Keratinocyte (primary cell): ENCODE measurements around the gene ATP8B1. TPM values are rescaled to one million over a fixed set of nuclear protein-coding genes. Genes with fewer than 3 reads are reported as not detected.

Source experiments
- DNase-seq: peaks from one replicate; pipeline ENCODE4 v3.0.0-alpha.2; 2011; ENCODE audit warnings: low read depth, missing footprints, low spot score
- FAIRE-seq: peaks from 2 replicates; lab custom pipeline; 2011; peaks lifted over from hg19 to GRCh38; lab: Jason Lieb, UNC
- H2AFZ ChIP-seq: 2 replicates; pipeline ENCODE4 v1.6.0; 2012; ENCODE audit warnings: low read length, control low read depth, inconsistent platforms; ENCODE audit not compliant: control insufficient read depth
- H3K27ac ChIP-seq: 2 replicates; pipeline ENCODE4 v1.5.1; 2011; ENCODE audit warnings: low read length; ENCODE audit not compliant: control insufficient read depth, insufficient read depth
- H3K27me3 ChIP-seq: 3 replicates; pipeline ENCODE4 v1.6.0; 2011; ENCODE audit warnings: low read length; ENCODE audit not compliant: control insufficient read depth, insufficient read depth; ENCODE audit errors: extremely low read depth
- H3K36me3 ChIP-seq, 2 experiments: 2 replicates in 1 of 2; 3 replicates in 1 of 2; pipeline ENCODE4 v1.5.1; 2011; ENCODE audit warnings: low read length in 2 of 2, mild to moderate bottlenecking in 1 of 2; ENCODE audit not compliant: control insufficient read depth in 2 of 2, insufficient read depth in 2 of 2; ENCODE audit errors: extremely low read depth in 1 of 2
- H3K4me1 ChIP-seq: 3 replicates; pipeline ENCODE4 v1.5.1; 2011; ENCODE audit warnings: low read length; ENCODE audit not compliant: control insufficient read depth, insufficient read depth; ENCODE audit errors: extremely low read depth
- H3K4me2 ChIP-seq: 3 replicates; pipeline ENCODE4 v1.6.0; 2011; ENCODE audit warnings: low read depth, low read length; ENCODE audit not compliant: control insufficient read depth, insufficient read depth; ENCODE audit errors: extremely low read depth
- H3K4me3 ChIP-seq, 3 experiments: fragments of 200-600 bp in 1 of 3; sonication (generic) in 1 of 3; 2 replicates in 2 of 3; 3 replicates in 1 of 3; pipeline ENCODE4 v1.5.1; 2011 to 2016; ENCODE audit warnings: low read length in 3 of 3, mild to moderate bottlenecking in 3 of 3, control low read depth in 2 of 3, inconsistent platforms in 1 of 3, low read depth in 1 of 3, mixed read lengths in 1 of 3, mixed run types in 1 of 3, moderate library complexity in 1 of 3; ENCODE audit not compliant: control insufficient read depth in 2 of 3, insufficient read depth in 2 of 3; ENCODE audit errors: extremely low read depth in 1 of 3
- H3K79me2 ChIP-seq: 2 replicates; pipeline ENCODE4 v1.6.0; 2012; ENCODE audit warnings: low read length; ENCODE audit not compliant: control insufficient read depth, insufficient read depth
- H3K9ac ChIP-seq: 3 replicates; pipeline ENCODE4 v1.6.0; 2011; ENCODE audit warnings: low read length; ENCODE audit not compliant: control insufficient read depth, insufficient read depth; ENCODE audit errors: extremely low read depth
- H3K9me1 ChIP-seq: 3 replicates; pipeline ENCODE4 v1.6.0; 2011; ENCODE audit warnings: low read length; ENCODE audit not compliant: control insufficient read depth, insufficient read depth; ENCODE audit errors: extremely low read depth
- H3K9me3 ChIP-seq: 2 replicates; pipeline ENCODE4 v1.5.1; 2012; ENCODE audit warnings: low read depth, low read length; ENCODE audit not compliant: control insufficient read depth
- H4K20me1 ChIP-seq: 3 replicates; pipeline ENCODE4 v1.6.0; 2011; ENCODE audit warnings: low read length; ENCODE audit not compliant: control insufficient read depth, insufficient read depth; ENCODE audit errors: extremely low read depth
- CTCF ChIP-seq, 3 experiments: IDR thresholded peaks in 1 of 3; conservative IDR thresholded peaks in 1 of 3; optimal IDR thresholded peaks in 1 of 3; 2 replicates in 2 of 3; 3 replicates in 1 of 3; pipeline versions ENCODE3 to v1.5.1; 2011; ENCODE audit warnings: low read length in 3 of 3, mild to moderate bottlenecking in 3 of 3, moderate library complexity in 2 of 3, control low read depth in 1 of 3, inconsistent platforms in 1 of 3; ENCODE audit not compliant: insufficient read depth in 2 of 3; ENCODE audit errors: extremely low read depth in 1 of 3
- EZH2 ChIP-seq: IDR thresholded peaks from one replicate; pipeline ENCODE4 v1.6.1; 2012; ENCODE audit warnings: inconsistent platforms, mild to moderate bottlenecking, low read length, moderate library complexity
- dilution Hi-C: fragments of 300-500 bp; cut with MboI; formaldehyde crosslinking; loops from one replicate; pipeline ENCODE4 v1.7.0; 2020; ENCODE audit warnings: low sequenced_read_pairs; ENCODE audit not compliant: extremely low pct_ligation_motif_present
- polyA plus RNA-seq, 5 experiments: library from polyadenylated mRNA; depleted of rRNA in 3 of 5; stranded (reverse) in 3 of 5; stranded (forward) in 1 of 5; unstranded in 1 of 5; fragments of >200 nt; gene quantifications; 1 replicate in 1 of 5; 2 replicates in 3 of 5; 3 replicates in 1 of 5; pipeline versions ENCODE4 v1.2.1 to v1.2.3, GENCODE V29; 2011 to 2012; ENCODE audit warnings: missing spikeins in 2 of 5, low read depth in 1 of 5, low replicate concordance in 1 of 5

The ATP8B1 gene
- polyA plus RNA-seq, 1 donor (not counting 4 experiments of a cell fraction or from before 2014, with no cell fraction given), result 20.4 TPM

GRCh38 chr18:57691363-57691762, 111.8 kb downstream of the ATP8B1 start:
- no peak for FAIRE-seq
- dilution Hi-C loops, result no loop called here
- H3K36me3 ChIP-seq, result peaks cover 0 to 4% of the 10 kb centered on the region in 2 experiments

DNA sequence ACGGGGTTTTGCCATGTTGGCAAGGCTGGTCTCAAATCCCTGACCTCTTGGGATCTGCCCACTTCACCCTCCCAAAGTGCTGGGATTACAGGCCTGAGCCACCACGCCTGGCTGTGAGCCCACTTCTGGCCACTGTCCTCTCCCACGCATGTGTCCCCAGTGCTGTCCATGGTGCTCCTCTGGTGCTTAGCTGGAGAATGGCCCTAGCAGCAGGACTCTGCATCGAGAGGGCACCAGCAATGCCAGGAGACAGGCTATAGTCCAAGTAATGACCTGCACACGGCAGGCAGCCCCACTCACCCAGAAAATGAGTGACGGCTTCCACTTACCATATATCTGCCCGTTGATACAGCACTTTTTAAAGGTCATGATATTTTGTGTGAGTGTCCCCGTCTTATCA, 115.1 kb downstream of the ATP8B1 start:
- Histone ChIP-seq H3K27me3 (no peaks in the 10 kb centered on the region), H4K20me1 (no peaks in the 10 kb centered on the region), H3K4me2 (no peak overlapping the region), H3K27ac (no peak overlapping the region), H3K36me3 (peaks cover 0 to 9% of the 10 kb centered on the region in 2 experiments), H2AFZ (no peak overlapping the region), H3K9ac (no peak overlapping the region), H3K9me3 (no peaks in the 10 kb centered on the region), H3K4me3 (no peak overlapping the region), H3K79me2 (no peaks in the 10 kb centered on the region), H3K4me1 (no peaks in the 10 kb centered on the region), H3K9me1 (no peaks in the 10 kb centered on the region)
- DNase-seq (no peak), FAIRE-seq (no peak)
- TF ChIP-seq CTCF (optimal IDR thresholded peaks at IDR 0.05 in 1 of 3, IDR thresholded peaks at IDR 0.05 in 1 of 3, conservative IDR thresholded peaks at IDR 0.05 in 1 of 3; ENCODE audit: extremely low read depth in 1 of 3, insufficient read depth in 2 of 3, low read length in 3 of 3) (no peak), EZH2 (no peak)
- dilution Hi-C loops, result no loop called here

More at GRCh38 chr18:57691363-57691762, 111.8 kb downstream of the ATP8B1 start:
- no peak overlapping the region for H3K4me2 ChIP-seq
- no peak for DNase-seq
- no peak overlapping the region for H3K27ac ChIP-seq
- H3K9me3 ChIP-seq, result no peaks in the 10 kb centered on the region
- H3K9ac ChIP-seq, result no peak overlapping the region
- peaks cover 7% of the 10 kb centered on the region for H3K4me1 ChIP-seq
- H4K20me1 ChIP-seq, result no peaks in the 10 kb centered on the region
- no peaks in the 10 kb centered on the region for H3K27me3 ChIP-seq
- no peaks in the 10 kb centered on the region for H3K79me2 ChIP-seq
- H3K4me3 ChIP-seq, result no peak overlapping the region
- H3K9me1 ChIP-seq, result no peaks in the 10 kb centered on the region
- H2AFZ ChIP-seq, result no peak overlapping the region
- TF ChIP-seq EZH2, result no peak
- TF ChIP-seq CTCF (optimal IDR thresholded peaks at IDR 0.05 in 1 of 3, IDR thresholded peaks at IDR 0.05 in 1 of 3, conservative IDR thresholded peaks at IDR 0.05 in 1 of 3; ENCODE audit: extremely low read depth in 1 of 3, insufficient read depth in 2 of 3, low read length in 3 of 3), result no peak
